ENCODE results near the gene CMIP.
A peak's percentile ranks its signal among the peaks of the same experiment; 100 is the strongest.

Gene CMIP

GRCh38 chr16:81480606-81481206 is 36.1 kb downstream of the CMIP start:
- no peak for DNase-seq (ENCODE audit: low read depth in 2 of 2)

- no peak for DNase-seq (ENCODE audit: low read depth in 2 of 2)
Measured at GRCh38 chr16:81481207-81481821, 36.7 kb downstream of the CMIP start.

- no peak for DNase-seq (ENCODE audit: low read depth in 2 of 2)
Measured at GRCh38 chr16:81482329-81483063, 37.9 kb downstream of the CMIP start.

GRCh38 chr16:81483064-81483969 is 38.7 kb downstream of the CMIP start:
- DNase-seq (ENCODE audit: low read depth in 2 of 2): no peak

GRCh38 chr16:81483970-81484595 is 39.5 kb downstream of the CMIP start:
- no peak for DNase-seq (ENCODE audit: low read depth in 2 of 2)

GRCh38 chr16:81484908-81485624 is 40.5 kb downstream of the CMIP start:
- DNase-seq (ENCODE audit: low read depth in 2 of 2): no peak

- DNase-seq (ENCODE audit: low read depth in 2 of 2): no peak
Measured at GRCh38 chr16:81485824-81486539, 41.4 kb downstream of the CMIP start.

GRCh38 chr16:81486540-81487061 is 42.0 kb downstream of the CMIP start:
- DNase-seq (ENCODE audit: low read depth in 2 of 2): no peak

GRCh38 chr16:81487301-81487720 is 42.7 kb downstream of the CMIP start:
- no peak for DNase-seq (ENCODE audit: low read depth in 2 of 2)

- no peak for DNase-seq (ENCODE audit: low read depth in 2 of 2)
Measured at GRCh38 chr16:81488687-81489411, 44.2 kb downstream of the CMIP start.

- no peak for DNase-seq (ENCODE audit: low read depth in 2 of 2)
Measured at GRCh38 chr16:81489547-81490267, 45.1 kb downstream of the CMIP start.

GRCh38 chr16:81491541-81492188 is 47.1 kb downstream of the CMIP start:
- no peak for DNase-seq (ENCODE audit: low read depth in 2 of 2)

GRCh38 chr16:81492311-81492761 is 47.7 kb downstream of the CMIP start:
- no peak for DNase-seq (ENCODE audit: low read depth in 2 of 2)

- DNase-seq (ENCODE audit: low read depth in 2 of 2): no peak
Measured at GRCh38 chr16:81492965-81493754, 48.6 kb downstream of the CMIP start.

GRCh38 chr16:81493755-81494433 is 49.3 kb downstream of the CMIP start:
- DNase-seq (ENCODE audit: low read depth in 2 of 2): peak; percentile 52 to 70

GRCh38 chr16:81494434-81494806 is 49.8 kb downstream of the CMIP start:
- no peak for DNase-seq (ENCODE audit: low read depth in 2 of 2)

GRCh38 chr16:81494888-81495287 is 50.3 kb downstream of the CMIP start:
- no peak for DNase-seq (ENCODE audit: low read depth in 2 of 2)
